NT2/D1 (cell line): ENCODE data around the gene PFN3.

Experiments
- DNase-seq: peaks from one replicate; pipeline ENCODE4 v3.0.0-alpha.2; 2011; ENCODE audit warnings: low read depth, low spot score
- H3K27me3 ChIP-seq: 2 replicates; pipeline ENCODE4 v1.6.0; 2011; ENCODE audit warnings: mild to moderate bottlenecking; ENCODE audit not compliant: insufficient read length, insufficient read depth
- H3K36me3 ChIP-seq: 2 replicates; pipeline ENCODE4 v1.6.1; 2011; ENCODE audit warnings: mild to moderate bottlenecking, low read length, mixed read lengths; ENCODE audit not compliant: insufficient read depth, insufficient read length
- H3K4me1 ChIP-seq: 2 replicates; pipeline ENCODE4 v1.5.1; 2011; ENCODE audit not compliant: insufficient read depth, insufficient read length
- H3K4me3 ChIP-seq: 2 replicates; pipeline ENCODE4 v1.5.1; 2011; ENCODE audit warnings: low read depth; ENCODE audit not compliant: insufficient read length
- H3K9ac ChIP-seq: 2 replicates; pipeline ENCODE4 v1.6.0; 2011; ENCODE audit warnings: low read depth; ENCODE audit not compliant: insufficient read length
- H3K9me3 ChIP-seq: 2 replicates; pipeline ENCODE4 v1.5.1; 2011; ENCODE audit warnings: mild to moderate bottlenecking, low read length; ENCODE audit not compliant: insufficient read depth
- SUZ12 ChIP-seq: IDR thresholded peaks from 2 replicates; pipeline ENCODE4 v1.6.1; 2011; ENCODE audit not compliant: insufficient read length, insufficient read depth; ENCODE audit errors: extremely low read depth
- YY1 ChIP-seq: IDR thresholded peaks from 2 replicates; pipeline ENCODE4 v1.6.1; 2011; ENCODE audit not compliant: insufficient read length, insufficient read depth
- ZNF274 ChIP-seq: IDR thresholded peaks from 2 replicates; pipeline ENCODE4 v1.6.1; 2011; ENCODE audit warnings: mild to moderate bottlenecking, low read depth, low read length

Gene PFN3

GRCh38 chr5:177355162-177355867, 45.1 kb downstream of the PFN3 start:
- H3K9me3 ChIP-seq: peaks cover 6% of the 10 kb centered on the region; the same call in 1 of the 2 replicates
- TF ChIP-seq SUZ12: no peak
- TF ChIP-seq YY1: no peak
- TF ChIP-seq ZNF274: no peak
- H3K4me3 ChIP-seq: no peak overlapping the region
- peaks cover 3% of the 10 kb centered on the region for H3K27me3 ChIP-seq
- peaks cover 5% of the 10 kb centered on the region for H3K4me1 ChIP-seq
- no peak for DNase-seq
- H3K36me3 ChIP-seq: peaks cover 3% of the 10 kb centered on the region
- no peak overlapping the region for H3K9ac ChIP-seq

GRCh38 chr5:177354711-177355110, 45.8 kb downstream of the PFN3 start:
- peaks cover 9% of the 10 kb centered on the region for H3K36me3 ChIP-seq
- peaks cover 3% of the 10 kb centered on the region for H3K27me3 ChIP-seq
- H3K9me3 ChIP-seq: peaks cover 6% of the 10 kb centered on the region; the same call in 1 of the 2 replicates
- H3K9ac ChIP-seq: no peak overlapping the region
- peaks cover 7% of the 10 kb centered on the region for H3K4me1 ChIP-seq
- no peak overlapping the region for H3K4me3 ChIP-seq
- DNase-seq: no peak
- TF ChIP-seq SUZ12: no peak
- TF ChIP-seq ZNF274: no peak
- TF ChIP-seq YY1: no peak

- Histone ChIP-seq H3K9ac (no peak overlapping the region), H3K27me3 (peaks cover 3% of the 10 kb centered on the region), H3K4me3 (no peak overlapping the region), H3K36me3 (peaks cover 14% of the 10 kb centered on the region), H3K9me3 (peaks cover 6% of the 10 kb centered on the region; the same call in 1 of the 2 replicates), H3K4me1 (peaks cover 7% of the 10 kb centered on the region)
- DNase-seq: no peak
- TF ChIP-seq YY1: no peak
Observed at GRCh38 chr5:177354256-177354655, 46.2 kb downstream of the PFN3 start.

GRCh38 chr5:177353093-177353492, 47.4 kb downstream of the PFN3 start:
- no peak overlapping the region for H3K4me3 ChIP-seq
- TF ChIP-seq ZNF274: no peak
- no peak for TF ChIP-seq SUZ12
- TF ChIP-seq YY1: no peak
- H3K9ac ChIP-seq: no peak overlapping the region
- peaks cover 6% of the 10 kb centered on the region; the same call in 1 of the 2 replicates for H3K9me3 ChIP-seq
- DNase-seq: no peak
- peaks cover 18% of the 10 kb centered on the region for H3K36me3 ChIP-seq
- H3K27me3 ChIP-seq: peaks cover 3% of the 10 kb centered on the region
- H3K4me1 ChIP-seq: peaks cover 4% of the 10 kb centered on the region

GRCh38 chr5:177351392-177352329, 48.8 kb downstream of the PFN3 start, which contains the start of gene LMAN2:
LMAN2 (minus strand) TSS chr5:177351668; CDS start chr5:177351647, 21 bp downstream.
- peak; percentile 77 for DNase-seq
- peaks cover 25% of the 10 kb centered on the region for H3K36me3 ChIP-seq
- peak within 1 kb of the TSS; percentile 97 for H3K4me3 ChIP-seq
- TF ChIP-seq YY1 (peak; percentile 52), SUZ12 (no peak)
- peaks cover 3% of the 10 kb centered on the region for H3K4me1 ChIP-seq
- H3K9ac ChIP-seq: peak within 1 kb of the TSS; percentile 97
- peaks cover 3% of the 10 kb centered on the region for H3K27me3 ChIP-seq
- H3K9me3 ChIP-seq: peaks cover 6% of the 10 kb centered on the region; the same call in 1 of the 2 replicates

GRCh38 chr5:177350776-177351391, 49.6 kb downstream of the PFN3 start:
- Histone ChIP-seq H3K4me1 (peaks cover 3% of the 10 kb centered on the region), H3K27me3 (peaks cover 3% of the 10 kb centered on the region), H3K36me3 (peaks cover 29% of the 10 kb centered on the region), H3K9ac (peak overlapping the region; percentile 97), H3K4me3 (peak overlapping the region; percentile 97), H3K9me3 (peaks cover 6% of the 10 kb centered on the region; the same call in 1 of the 2 replicates)
- TF ChIP-seq ZNF274: no peak
- no peak for TF ChIP-seq SUZ12
- TF ChIP-seq YY1: no peak
- no peak for DNase-seq
